Lower lobe of right lung (tissue), 2 donors: ENCODE measurements around the gene RARS2. TPM values are rescaled to one million over a fixed set of nuclear protein-coding genes. Genes with fewer than 3 reads are reported as not detected.
A peak's percentile ranks its signal among the peaks of the same experiment; 100 is the strongest.
"Not testable (repeated sequence)": the region's sequence is repeated elsewhere in the genome, so short reads cannot be mapped to it uniquely, and the experiment has no call there.

Experiments used
- ATAC-seq, 2 donors: fragments of 200-7000 bp; cut with Tn5 transposase; one replicate each; pipeline ENCODE4 v1.9.1; 2020 to 2022; ENCODE audit warnings: mild to moderate bottlenecking in 2 of 2, moderate library complexity in 2 of 2
- DNase-seq: peaks from one replicate; pipeline ENCODE4 v3.0.0-alpha.2; 2020
- H3K27ac ChIP-seq: fragments of 200-600 bp; one replicate; pipeline ENCODE4 v1.8.0; 2022
- H3K27me3 ChIP-seq: fragments of 200-600 bp; one replicate; pipeline ENCODE4 v1.8.0; 2022; ENCODE audit warnings: low read depth
- H3K36me3 ChIP-seq: fragments of 200-600 bp; one replicate; pipeline ENCODE4 v1.8.0; 2022; ENCODE audit warnings: mild to moderate bottlenecking
- H3K4me1 ChIP-seq: fragments of 200-600 bp; one replicate; pipeline ENCODE4 v1.8.0; 2022
- H3K4me3 ChIP-seq: fragments of 200-600 bp; one replicate; pipeline ENCODE4 v1.8.0; 2022; ENCODE audit warnings: mild to moderate bottlenecking
- H3K9me3 ChIP-seq: fragments of 200-600 bp; one replicate; pipeline ENCODE4 v1.8.0; 2022
- CTCF ChIP-seq: fragments of 200-600 bp; IDR thresholded peaks from one replicate; pipeline ENCODE4 v1.8.0; 2022; ENCODE audit warnings: antibody characterized with exemption, mild to moderate bottlenecking
- intact Hi-C: fragments of 100-400 bp; cut with DNase I; formaldehyde crosslinking; loops from one replicate; pipeline ENCODE4 v1.11.0; 2022
- total RNA-seq: library from RNA; stranded (reverse); fragmentation: NEBNext Ultra II Directional; extraction: Animal tissue kit (Norgen Biotek cat#: 25700); gene quantifications from one replicate; pipeline ENCODE4 v1.2.1, GENCODE V29; 2021
- donor health status: DM: no; HTN: yes; CAD: no; lungs with severe emphysema.

RARS2 gene
- total RNA-seq, 1 donor from 2014 or later, result 26.4 TPM

- Histone ChIP-seq H3K4me1 (peaks cover 5% of the 10 kb centered on the region), H3K27ac (no peak overlapping the region), H3K4me3 (no peak overlapping the region), H3K9me3 (no peaks in the 10 kb centered on the region), H3K36me3 (peaks cover 82% of the 10 kb centered on the region), H3K27me3 (no peaks in the 10 kb centered on the region)
- no peak for TF ChIP-seq CTCF
- ATAC-seq (peak; percentile 43 to 65), DNase-seq (no peak)
- intact Hi-C loops, result no loop called here
These were observed 85.3 kb downstream of the RARS2 start for GRCh38 chr6:87504441-87504840.

GRCh38 chr6:87501809-87502572 lies 87.8 kb downstream of the RARS2 start:
- DNase-seq (no peak), ATAC-seq (no peak)
- no peak overlapping the region for H3K4me3 ChIP-seq
- intact Hi-C loops, result no loop called here
- H3K27me3 ChIP-seq, result no peaks in the 10 kb centered on the region
- H3K27ac ChIP-seq, result no peak overlapping the region
- no peak for TF ChIP-seq CTCF
- no peaks in the 10 kb centered on the region for H3K9me3 ChIP-seq
- H3K36me3 ChIP-seq, result peaks cover 58% of the 10 kb centered on the region
- H3K4me1 ChIP-seq, result peaks cover 5% of the 10 kb centered on the region

DNA sequence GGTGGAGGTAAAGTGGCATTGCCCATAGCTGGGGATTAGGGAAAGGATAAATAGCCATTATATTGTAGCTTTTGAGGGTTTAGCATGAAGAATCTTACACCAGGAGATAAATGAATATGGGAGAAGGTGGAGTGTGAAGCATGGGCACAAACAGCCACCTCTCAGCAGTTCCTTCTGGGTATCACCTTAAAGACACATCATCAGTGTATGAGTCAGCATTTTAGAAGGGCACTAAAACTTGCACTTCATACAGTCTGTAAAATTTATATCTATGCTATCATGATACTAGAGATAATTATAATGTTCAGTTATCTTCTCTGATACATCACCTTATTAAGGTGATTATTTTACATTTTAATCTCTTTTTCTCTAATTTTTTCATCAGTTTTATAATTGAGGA lies 91.7 kb downstream of the RARS2 start:
- Histone ChIP-seq H3K4me1 (no peaks in the 10 kb centered on the region), H3K27ac (no peak overlapping the region), H3K4me3 (no peak overlapping the region), H3K27me3 (no peaks in the 10 kb centered on the region), H3K9me3 (no peaks in the 10 kb centered on the region), H3K36me3 (peaks cover 38% of the 10 kb centered on the region)
- intact Hi-C loops, result no loop called here
- ATAC-seq (no peak), DNase-seq (no peak)
- TF ChIP-seq CTCF, result no peak

DNA sequence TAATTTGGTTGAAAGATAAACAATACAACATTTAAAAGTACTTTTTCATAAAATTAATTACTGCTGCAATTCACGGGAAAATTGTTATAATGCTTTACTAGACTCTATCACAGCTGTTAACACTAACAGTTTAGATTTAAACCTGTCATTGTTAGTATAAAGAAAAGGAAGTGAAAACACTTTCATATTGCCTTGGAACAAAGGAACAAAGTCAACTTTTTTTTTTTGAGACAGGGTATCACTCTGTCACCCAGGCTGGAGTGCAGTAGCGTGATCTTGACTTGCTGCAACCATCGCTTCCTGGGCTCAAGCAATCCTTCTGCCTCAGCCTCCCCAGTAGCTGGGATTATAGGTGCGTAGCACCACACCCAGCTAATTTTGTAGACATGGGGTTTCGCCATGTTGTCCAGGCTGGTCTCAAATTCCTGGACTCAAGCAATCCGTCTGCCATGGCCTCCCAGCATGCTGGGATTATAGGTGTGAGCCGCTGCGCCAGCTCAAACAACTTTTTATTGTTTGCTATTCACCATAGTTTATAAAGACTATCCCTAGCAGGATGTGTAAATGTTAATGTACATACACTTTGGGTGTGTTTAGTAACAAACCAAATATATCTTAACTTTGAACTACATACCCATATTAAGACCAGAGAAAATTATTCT lies 94.9 kb downstream of the RARS2 start:
- Histone ChIP-seq H3K9me3 (no peaks in the 10 kb centered on the region), H3K4me3 (no peak overlapping the region), H3K27ac (no peak overlapping the region), H3K36me3 (peaks cover 20% of the 10 kb centered on the region), H3K4me1 (peaks cover 4% of the 10 kb centered on the region), H3K27me3 (no peaks in the 10 kb centered on the region)
- ATAC-seq (no peak), DNase-seq (no peak)
- intact Hi-C loops, result no loop called here
- no peak for TF ChIP-seq CTCF

DNA sequence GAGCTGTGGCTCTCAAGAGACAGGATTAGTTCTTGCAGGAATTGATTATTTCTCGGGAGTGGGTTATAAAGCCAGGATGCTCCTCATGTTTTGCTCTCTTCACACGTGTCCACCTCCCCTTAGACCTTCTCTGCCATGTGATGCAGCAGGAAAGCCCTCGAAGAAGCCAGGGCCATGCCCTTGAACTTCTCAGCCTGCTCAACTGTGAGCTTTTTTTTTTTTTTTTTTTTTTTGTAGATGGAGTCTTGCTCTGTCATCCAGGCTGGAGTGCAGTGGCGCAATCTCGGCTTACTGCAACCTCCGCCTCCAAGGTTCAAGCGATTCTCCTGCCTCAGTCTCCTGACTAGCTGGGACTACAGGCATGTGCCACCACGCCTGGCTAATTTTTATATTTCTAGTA lies 100.5 kb downstream of the RARS2 start:
- intact Hi-C loops, H3K36me3 ChIP-seq, H3K4me3 ChIP-seq, ATAC-seq, H3K9me3 ChIP-seq, H3K4me1 ChIP-seq, DNase-seq, H3K27me3 ChIP-seq, H3K27ac ChIP-seq: not testable (repeated sequence)

- Histone ChIP-seq H3K27ac (no peak overlapping the region), H3K27me3 (no peaks in the 10 kb centered on the region), H3K36me3 (peaks cover 10% of the 10 kb centered on the region), H3K4me3 (no peak overlapping the region), H3K9me3 (no peaks in the 10 kb centered on the region), H3K4me1 (peaks cover 8% of the 10 kb centered on the region)
- DNase-seq (no peak), ATAC-seq (no peak)
- intact Hi-C loops, result no loop called here
- TF ChIP-seq CTCF, result no peak
These were observed 102.2 kb downstream of the RARS2 start for GRCh38 chr6:87487555-87487954.
